ENCODE measurements around the gene CDKN3.
"Not testable (repeated sequence)": the region's sequence is repeated elsewhere in the genome, so short reads cannot be mapped to it uniquely, and the experiment has no call there.

The CDKN3 gene

DNA sequence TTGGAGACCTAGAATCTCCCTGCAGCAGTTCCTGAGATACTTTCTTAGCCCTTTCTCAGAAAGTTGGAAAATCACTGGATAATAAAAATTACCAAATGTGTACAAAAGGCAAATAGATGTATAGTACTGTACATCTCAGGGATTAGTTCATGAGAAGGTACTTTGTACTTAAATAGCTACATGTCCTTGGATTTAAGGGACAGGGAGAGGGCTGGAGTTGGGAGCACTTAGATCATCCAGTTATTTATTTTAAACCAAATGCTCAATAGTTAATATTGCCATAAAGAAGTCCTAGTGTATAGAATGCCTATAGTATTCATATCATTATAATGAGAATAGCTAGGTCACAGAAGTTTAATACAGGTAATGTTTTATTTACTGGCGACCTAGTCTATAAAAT, 13.4 kb downstream of the CDKN3 start:
- Histone ChIP-seq H3K4me3 (no peak overlapping the region), H3K27ac (no peak overlapping the region)

DNA sequence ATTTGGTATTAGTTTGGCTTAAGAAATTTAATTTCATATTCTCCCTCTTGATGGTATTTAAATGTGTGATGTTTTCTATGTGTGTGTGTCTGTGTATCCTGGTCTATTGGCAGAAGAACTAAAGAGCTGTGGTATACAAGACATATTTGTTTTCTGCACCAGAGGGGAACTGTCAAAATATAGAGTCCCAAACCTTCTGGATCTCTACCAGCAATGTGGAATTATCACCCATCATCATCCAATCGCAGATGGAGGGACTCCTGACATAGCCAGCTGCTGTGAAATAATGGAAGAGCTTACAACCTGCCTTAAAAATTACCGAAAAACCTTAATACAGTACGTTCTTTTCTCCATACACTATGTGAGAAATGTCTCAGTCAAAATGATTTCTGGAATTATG, 14.6 kb downstream of the CDKN3 start:
- Histone ChIP-seq H3K4me3 (no peak overlapping the region), H3K27ac (no peak overlapping the region)

GRCh38 chr14:54420478-54421142, 23.8 kb downstream of the CDKN3 start:
- H3K27ac ChIP-seq: no peak overlapping the region
- H3K4me3 ChIP-seq: no peak overlapping the region

DNA sequence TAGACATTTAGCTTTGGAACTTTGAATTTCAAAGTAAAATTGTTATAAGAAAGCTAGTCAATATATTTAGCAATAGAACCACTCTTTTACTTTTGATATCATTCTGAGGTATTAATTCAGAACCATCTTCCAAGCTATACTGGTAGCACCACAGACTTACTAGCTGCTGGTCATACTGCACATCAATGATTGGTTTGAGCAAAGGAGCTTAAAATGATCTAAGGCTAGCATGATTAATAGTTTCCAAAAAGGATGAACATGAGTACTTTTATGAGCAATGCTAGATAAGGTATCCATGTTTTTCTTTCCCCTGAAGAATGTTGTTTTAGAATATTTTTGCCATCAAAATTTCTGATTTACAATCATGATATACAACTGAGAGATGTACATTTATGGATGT, 27.2 kb downstream of the CDKN3 start:
- H3K4me3 ChIP-seq: no peak overlapping the region
- no peak overlapping the region for H3K27ac ChIP-seq

GRCh38 chr14:54424479-54424901, 27.7 kb downstream of the CDKN3 start:
- Histone ChIP-seq H3K4me3 (no peak overlapping the region), H3K27ac (no peak overlapping the region)

DNA sequence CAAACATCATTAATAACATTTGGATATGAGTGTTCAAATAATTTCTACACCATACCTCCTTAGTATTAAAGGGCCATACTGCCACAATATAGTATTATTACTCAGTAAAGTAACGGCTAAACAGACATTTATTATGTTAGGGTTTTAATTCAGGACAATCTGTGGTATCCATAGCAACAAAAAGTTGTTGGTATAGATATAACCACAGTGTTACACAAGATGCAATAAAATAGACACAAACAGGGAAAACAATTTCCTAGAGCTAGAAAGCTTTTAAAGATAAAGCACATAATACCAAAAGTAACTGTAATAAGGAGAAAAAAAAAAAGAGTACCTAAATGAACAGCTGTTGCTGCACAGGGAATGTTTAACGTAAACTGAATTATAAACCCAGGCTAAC, 28.3 kb downstream of the CDKN3 start:
- Histone ChIP-seq H3K27ac (no peak overlapping the region), H3K4me3 (no peak overlapping the region)

- no peak overlapping the region for H3K4me3 ChIP-seq
- H3K27ac ChIP-seq: no peak overlapping the region
Observed at GRCh38 chr14:54425537-54426274, 28.9 kb downstream of the CDKN3 start.

DNA sequence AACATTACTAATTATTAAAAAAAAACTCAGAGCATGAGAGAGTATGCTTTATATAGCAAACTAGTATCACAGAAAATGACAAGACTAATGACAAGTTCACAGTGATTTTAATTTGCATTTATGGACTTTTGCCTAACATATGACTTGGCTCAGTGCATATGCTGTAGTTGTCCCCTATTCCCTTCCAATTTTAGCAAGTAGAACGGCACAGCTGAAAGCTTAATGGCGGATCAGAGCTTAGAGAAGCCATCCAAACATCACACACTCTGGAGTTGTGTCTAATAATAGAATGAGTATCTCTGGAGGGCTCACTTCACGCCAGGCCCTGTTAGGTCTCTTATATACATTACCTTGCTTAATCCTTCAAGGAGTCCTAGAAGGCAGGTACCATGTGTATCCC, 31.1 kb downstream of the CDKN3 start:
- no peak overlapping the region for H3K27ac ChIP-seq
- H3K4me3 ChIP-seq: no peak overlapping the region

GRCh38 chr14:54428527-54428926, 31.7 kb downstream of the CDKN3 start:
- no peak overlapping the region for H3K27ac ChIP-seq
- no peak overlapping the region for H3K4me3 ChIP-seq

- Histone ChIP-seq H3K27ac (peak overlapping the region in 2 of 21 experiments; percentile 5 to 27), H3K4me3 (no peak overlapping the region)
Observed at GRCh38 chr14:54435500-54435981, 38.7 kb downstream of the CDKN3 start.

GRCh38 chr14:54437954-54438353, 41.1 kb downstream of the CDKN3 start:
- H3K4me3 ChIP-seq, H3K27ac ChIP-seq: not testable (repeated sequence)

GRCh38 chr14:54438703-54439102, 41.9 kb downstream of the CDKN3 start:
- Histone ChIP-seq H3K4me3 (no peak overlapping the region), H3K27ac (no peak overlapping the region)

DNA sequence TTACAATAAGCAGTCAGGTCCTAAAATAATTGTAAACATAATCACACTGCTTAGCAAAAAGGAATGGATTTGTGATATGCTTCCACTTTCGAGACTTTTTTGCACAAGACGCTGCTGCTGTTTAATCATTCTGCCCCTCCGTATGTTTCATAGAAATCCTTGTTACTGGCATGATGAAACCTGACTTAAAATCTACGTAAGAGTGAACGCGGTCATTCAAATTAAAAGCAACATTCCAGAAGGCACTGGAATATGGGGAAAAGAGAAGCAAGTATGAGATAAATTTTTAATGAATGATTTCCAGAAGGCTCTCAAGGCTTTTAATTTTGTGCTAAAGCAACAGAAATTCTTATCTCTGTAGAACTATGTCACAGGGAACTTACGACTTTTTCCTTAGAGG, 43.2 kb downstream of the CDKN3 start:
- H3K4me3 ChIP-seq: peak overlapping the region; percentile 41 to 83 (median 71)
- peak overlapping the region in 5 of 21 experiments; percentile 81 to 94 (median 92) for H3K27ac ChIP-seq

DNA sequence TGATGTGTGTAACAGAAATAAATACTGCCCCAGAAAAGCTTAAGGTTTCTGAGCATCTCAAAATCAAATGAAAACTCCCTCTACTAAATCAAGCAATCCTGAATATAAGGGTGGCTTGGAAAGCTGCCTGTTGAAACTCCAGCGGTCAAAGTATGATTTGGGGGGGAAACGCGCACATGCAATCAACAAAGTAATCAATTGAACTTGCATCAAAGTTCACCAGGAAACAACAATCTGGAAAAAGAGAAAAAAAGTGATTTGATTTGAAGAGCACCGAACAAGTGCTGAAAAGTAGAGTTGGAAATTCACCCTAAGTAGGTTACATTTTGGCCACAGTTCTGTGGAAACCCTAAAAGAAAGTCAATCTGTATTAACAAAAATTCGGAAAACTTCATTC, 43.7 kb downstream of the CDKN3 start:
- peak overlapping the region; percentile 80 to 98 (median 93) for H3K27ac ChIP-seq
- peak overlapping the region; percentile 41 to 83 (median 71) for H3K4me3 ChIP-seq

GRCh38 chr14:54440873-54441868, 44.4 kb downstream of the CDKN3 start, which contains the start of gene CNIH1:
CNIH1 (minus strand) TSS chr14:54441374; CDS start chr14:54441327, 47 bp downstream.
- H3K4me3 ChIP-seq: peak within 1 kb of the TSS; percentile 41 to 83 (median 71)
- peak within 1 kb of the TSS; percentile 80 to 98 (median 93) for H3K27ac ChIP-seq

DNA sequence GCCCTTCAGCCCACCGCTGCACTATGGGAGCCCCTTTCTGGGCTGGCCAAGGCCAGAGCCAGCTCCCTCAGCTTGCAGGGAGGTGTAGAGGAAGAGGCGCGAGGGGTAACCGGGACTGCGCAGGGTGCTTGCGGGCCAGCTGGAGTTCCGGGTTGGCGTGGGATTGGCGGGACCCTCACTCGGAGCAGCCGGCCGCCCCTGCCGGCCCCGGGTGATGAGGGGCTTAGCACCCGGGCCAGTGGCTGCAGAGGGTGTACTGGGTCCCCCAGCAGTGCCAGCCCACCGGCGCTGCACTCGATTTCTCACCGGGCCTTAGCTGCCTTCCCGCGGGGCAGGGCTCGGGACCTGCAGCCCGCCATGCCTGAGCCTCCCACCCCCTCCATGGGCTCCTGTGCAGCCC, 46.2 kb downstream of the CDKN3 start:
- not testable (repeated sequence) for H3K4me3 ChIP-seq, H3K27ac ChIP-seq

DNA sequence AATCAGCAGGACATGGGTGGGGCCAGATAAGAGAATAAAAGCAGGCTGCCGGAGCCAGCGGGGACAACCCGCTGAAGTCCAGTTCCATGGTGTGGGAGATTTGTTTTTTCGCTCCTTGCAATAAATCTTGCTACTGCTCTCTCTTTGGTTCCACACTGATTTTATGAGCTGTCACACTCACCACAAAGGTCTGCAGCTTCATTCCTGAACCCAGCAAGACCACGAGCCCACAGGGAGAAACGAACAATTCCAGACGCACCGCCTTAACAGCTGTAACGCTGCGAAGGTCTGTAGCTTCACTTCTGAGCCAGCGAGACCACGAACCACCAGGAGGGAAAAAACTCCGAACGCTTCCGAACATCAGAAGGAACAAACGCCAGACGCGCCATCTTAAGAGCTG, 47.2 kb downstream of the CDKN3 start:
- peak overlapping the region in 2 of 21 experiments; percentile 18 to 39 for H3K27ac ChIP-seq
- H3K4me3 ChIP-seq: no peak overlapping the region

- H3K27ac ChIP-seq: peak overlapping the region in 2 of 21 experiments; percentile 18 to 39
Observed at GRCh38 chr14:54444681-54445080, 47.9 kb downstream of the CDKN3 start.

GRCh38 chr14:54446161-54446693, 49.4 kb downstream of the CDKN3 start:
- H3K27ac ChIP-seq: peak overlapping the region in 6 of 21 experiments; percentile 2 to 60 (median 12)
- no peak overlapping the region for H3K4me3 ChIP-seq

More at GRCh38 chr14:54444681-54445080, 47.9 kb downstream of the CDKN3 start:
- H3K4me3 ChIP-seq: no peak overlapping the region
